NB4 (cell line): ENCODE data around the gene COBL.

Experiments used
- POLR2A ChIP-seq: IDR thresholded peaks from 2 replicates; pipeline ENCODE4 v1.6.1; 2011; ENCODE audit warnings: mild to moderate bottlenecking; ENCODE audit not compliant: insufficient read length; ENCODE audit errors: extremely low read depth
- TF ChIP-seq, protein P1 (sequence below): IDR thresholded peaks from one replicate; pipeline ENCODE4 v1.5.1; 2012; ENCODE audit warnings: low read depth, low read length
- TF ChIP-seq, protein P2 (sequence below): IDR thresholded peaks from 2 replicates; pipeline ENCODE4 v1.6.1; 2011; ENCODE audit warnings: low read depth, low read length

GRCh38 chr7:51308696-51309095 lies 7.9 kb downstream of the COBL start:
- TF ChIP-seq, protein P1, sequence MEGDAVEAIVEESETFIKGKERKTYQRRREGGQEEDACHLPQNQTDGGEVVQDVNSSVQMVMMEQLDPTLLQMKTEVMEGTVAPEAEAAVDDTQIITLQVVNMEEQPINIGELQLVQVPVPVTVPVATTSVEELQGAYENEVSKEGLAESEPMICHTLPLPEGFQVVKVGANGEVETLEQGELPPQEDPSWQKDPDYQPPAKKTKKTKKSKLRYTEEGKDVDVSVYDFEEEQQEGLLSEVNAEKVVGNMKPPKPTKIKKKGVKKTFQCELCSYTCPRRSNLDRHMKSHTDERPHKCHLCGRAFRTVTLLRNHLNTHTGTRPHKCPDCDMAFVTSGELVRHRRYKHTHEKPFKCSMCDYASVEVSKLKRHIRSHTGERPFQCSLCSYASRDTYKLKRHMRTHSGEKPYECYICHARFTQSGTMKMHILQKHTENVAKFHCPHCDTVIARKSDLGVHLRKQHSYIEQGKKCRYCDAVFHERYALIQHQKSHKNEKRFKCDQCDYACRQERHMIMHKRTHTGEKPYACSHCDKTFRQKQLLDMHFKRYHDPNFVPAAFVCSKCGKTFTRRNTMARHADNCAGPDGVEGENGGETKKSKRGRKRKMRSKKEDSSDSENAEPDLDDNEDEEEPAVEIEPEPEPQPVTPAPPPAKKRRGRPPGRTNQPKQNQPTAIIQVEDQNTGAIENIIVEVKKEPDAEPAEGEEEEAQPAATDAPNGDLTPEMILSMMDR = no peak
- TF ChIP-seq, protein P2, sequence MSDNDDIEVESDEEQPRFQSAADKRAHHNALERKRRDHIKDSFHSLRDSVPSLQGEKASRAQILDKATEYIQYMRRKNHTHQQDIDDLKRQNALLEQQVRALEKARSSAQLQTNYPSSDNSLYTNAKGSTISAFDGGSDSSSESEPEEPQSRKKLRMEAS = no peak
- TF ChIP-seq POLR2A = no peak
